Uterus (tissue), 2 donors: ENCODE measurements around the gene USP47.

Experiments used
- POLR2A ChIP-seq, 2 donors: fragments of 450-650 bp; IDR thresholded peaks; one replicate each; pipeline ENCODE4 v1.6.1; 2016; ENCODE audit warnings: antibody characterized with exemption in 2 of 2, mild to moderate bottlenecking in 1 of 2, moderate library complexity in 1 of 2
- TF ChIP-seq, protein P1 (sequence below), 4 experiments: fragments of 200-600 bp in 2 of 4; fragments of 450-650 bp in 2 of 4; sonication (generic) in 2 of 4; IDR thresholded peaks; one replicate each; pipeline ENCODE4 v1.5.1; 2016 to 2019; ENCODE audit warnings: antibody characterized with exemption in 4 of 4, mild to moderate bottlenecking in 2 of 4, moderate library complexity in 1 of 4

GRCh38 chr11:11961399-11962028 lies 119.7 kb downstream of the USP47 start:
- TF ChIP-seq, protein P1, sequence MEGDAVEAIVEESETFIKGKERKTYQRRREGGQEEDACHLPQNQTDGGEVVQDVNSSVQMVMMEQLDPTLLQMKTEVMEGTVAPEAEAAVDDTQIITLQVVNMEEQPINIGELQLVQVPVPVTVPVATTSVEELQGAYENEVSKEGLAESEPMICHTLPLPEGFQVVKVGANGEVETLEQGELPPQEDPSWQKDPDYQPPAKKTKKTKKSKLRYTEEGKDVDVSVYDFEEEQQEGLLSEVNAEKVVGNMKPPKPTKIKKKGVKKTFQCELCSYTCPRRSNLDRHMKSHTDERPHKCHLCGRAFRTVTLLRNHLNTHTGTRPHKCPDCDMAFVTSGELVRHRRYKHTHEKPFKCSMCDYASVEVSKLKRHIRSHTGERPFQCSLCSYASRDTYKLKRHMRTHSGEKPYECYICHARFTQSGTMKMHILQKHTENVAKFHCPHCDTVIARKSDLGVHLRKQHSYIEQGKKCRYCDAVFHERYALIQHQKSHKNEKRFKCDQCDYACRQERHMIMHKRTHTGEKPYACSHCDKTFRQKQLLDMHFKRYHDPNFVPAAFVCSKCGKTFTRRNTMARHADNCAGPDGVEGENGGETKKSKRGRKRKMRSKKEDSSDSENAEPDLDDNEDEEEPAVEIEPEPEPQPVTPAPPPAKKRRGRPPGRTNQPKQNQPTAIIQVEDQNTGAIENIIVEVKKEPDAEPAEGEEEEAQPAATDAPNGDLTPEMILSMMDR (IDR thresholded peaks at IDR 0.05), result no peak
- TF ChIP-seq POLR2A (IDR thresholded peaks at IDR 0.05), result no peak
